Measurements from ENCODE around the gene NTF3.
"Not testable (repeated sequence)": the region's sequence is repeated elsewhere in the genome, so short reads cannot be mapped to it uniquely, and the experiment has no call there.

NTF3 gene

GRCh38 chr12:5534426-5535199 is 102.7 kb downstream of the NTF3 start:
- DNase-seq (ENCODE audit: low read depth): no peak

GRCh38 chr12:5535541-5535940 is 103.6 kb downstream of the NTF3 start:
- no peak for DNase-seq (ENCODE audit: low read depth)

GRCh38 chr12:5537026-5537615 is 105.2 kb downstream of the NTF3 start:
- DNase-seq (ENCODE audit: low read depth): not testable (repeated sequence)

DNA sequence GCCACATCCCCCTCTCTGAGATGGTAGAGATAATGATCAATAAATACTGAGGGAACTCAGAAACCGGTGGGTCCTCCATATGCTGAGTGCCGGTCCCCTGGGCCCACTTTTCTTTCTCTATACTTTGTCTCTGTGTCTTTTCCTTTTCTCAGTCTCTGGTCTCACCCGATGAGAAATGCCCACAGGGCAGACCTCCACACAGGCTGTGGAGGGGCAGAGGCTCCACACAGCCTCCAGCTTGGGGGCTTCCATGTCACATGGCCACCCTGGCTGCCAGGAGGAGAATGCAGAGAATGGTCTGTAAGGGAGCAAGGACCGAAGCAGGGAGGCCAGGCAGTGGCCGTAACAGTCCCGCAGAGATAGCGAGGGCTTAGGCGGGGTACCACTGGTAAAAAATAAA is 105.9 kb downstream of the NTF3 start:
- DNase-seq (ENCODE audit: low read depth): no peak
